H1 (cell line): ENCODE results near the gene TRIM52. TPM values are rescaled to one million over a fixed set of nuclear protein-coding genes. Genes with fewer than 3 reads are reported as not detected.

Source experiments
- BCL11A ChIP-seq, 2 experiments: IDR thresholded peaks; one replicate each; pipeline ENCODE4 v1.6.1; 2011; ENCODE audit warnings: low read depth in 2 of 2, low read length in 2 of 2, mild to moderate bottlenecking in 2 of 2
- CBX5 ChIP-seq: fragments of 300-800, 300-1000 bp; sonication (generic); IDR thresholded peaks from 2 replicates; pipeline ENCODE4 v1.7.1; 2016; ENCODE audit warnings: antibody characterized with exemption, low read length, low read depth
- CHD2 ChIP-seq: IDR thresholded peaks from 2 replicates; pipeline ENCODE4 v1.6.1; 2012; ENCODE audit warnings: low read length, improper control_type of control experiment
- KDM4A ChIP-seq: IDR thresholded peaks from one replicate; pipeline ENCODE4 v1.7.1; 2012; ENCODE audit warnings: low read depth, mild to moderate bottlenecking, moderate library complexity, low read length, inconsistent platforms; ENCODE audit not compliant: severe bottlenecking
- NRF1 ChIP-seq: IDR thresholded peaks from 2 replicates; pipeline ENCODE4 v1.6.1; 2011; ENCODE audit warnings: mild to moderate bottlenecking, low read depth, low read length, improper control_type of control experiment
- SIN3A ChIP-seq, 2 experiments: IDR thresholded peaks in 1 of 2; conservative IDR thresholded peaks in 1 of 2; 2 replicates each; pipeline ENCODE4 v1.6.1; 2011 to 2012; ENCODE audit warnings: low read length in 2 of 2, improper control_type of control experiment in 1 of 2, low read depth in 1 of 2, mild to moderate bottlenecking in 1 of 2
- TCF12 ChIP-seq: IDR thresholded peaks from 2 replicates; pipeline ENCODE4 v1.6.1; 2011; ENCODE audit warnings: low read depth, mild to moderate bottlenecking, low read length
- USF2 ChIP-seq: IDR thresholded peaks from 2 replicates; pipeline ENCODE4 v1.6.1; 2011; ENCODE audit warnings: low read length, improper control_type of control experiment
- polyA plus RNA-seq, 7 experiments: library from polyadenylated mRNA; depleted of rRNA in 3 of 7; stranded (reverse) in 5 of 7; unstranded in 2 of 7; fragments of >200 nt in 5 of 7; fragments of 200-250 nt in 2 of 7; gene quantifications; 1 replicate in 5 of 7; 2 replicates in 1 of 7; 4 replicates in 1 of 7; pipeline versions ENCODE4 v1.2.1 to v1.2.3, GENCODE V29; 2011 to 2013; ENCODE audit warnings: missing spikeins in 2 of 7, mixed read lengths in 2 of 7
- total RNA-seq: library from RNA; stranded (reverse); fragmentation: NEBNext Ultra II Directional; extraction: Animal tissue kit (Norgen Biotek cat#: 25700); gene quantifications from 2 replicates; pipeline ENCODE4 v1.2.1, GENCODE V29; 2021
- TF ChIP-seq, protein P1 (sequence below): IDR thresholded peaks from 2 replicates; pipeline ENCODE4 v1.6.1; 2012; ENCODE audit warnings: low read length, inconsistent platforms

Gene TRIM52
- total and polyA plus RNA-seq, 2 of the 8 experiments (the other 6 are each of a cell fraction or from before 2014, with no cell fraction given) = 4.2 to 5.7 TPM

- TF ChIP-seq BCL11A (IDR thresholded peaks at IDR 0.05; ENCODE audit: low read depth in 2 of 2, low read length in 2 of 2) (no peak), TCF12 (no peak), CHD2 (no peak), NRF1 (no peak), SIN3A (conservative IDR thresholded peaks at IDR 0.05 in 1 of 2, IDR thresholded peaks at IDR 0.05 in 1 of 2; ENCODE audit: low read depth in 1 of 2, low read length in 2 of 2) (no peak), CBX5 (no peak), USF2 (no peak), KDM4A (no peak)
- TF ChIP-seq, protein P1, sequence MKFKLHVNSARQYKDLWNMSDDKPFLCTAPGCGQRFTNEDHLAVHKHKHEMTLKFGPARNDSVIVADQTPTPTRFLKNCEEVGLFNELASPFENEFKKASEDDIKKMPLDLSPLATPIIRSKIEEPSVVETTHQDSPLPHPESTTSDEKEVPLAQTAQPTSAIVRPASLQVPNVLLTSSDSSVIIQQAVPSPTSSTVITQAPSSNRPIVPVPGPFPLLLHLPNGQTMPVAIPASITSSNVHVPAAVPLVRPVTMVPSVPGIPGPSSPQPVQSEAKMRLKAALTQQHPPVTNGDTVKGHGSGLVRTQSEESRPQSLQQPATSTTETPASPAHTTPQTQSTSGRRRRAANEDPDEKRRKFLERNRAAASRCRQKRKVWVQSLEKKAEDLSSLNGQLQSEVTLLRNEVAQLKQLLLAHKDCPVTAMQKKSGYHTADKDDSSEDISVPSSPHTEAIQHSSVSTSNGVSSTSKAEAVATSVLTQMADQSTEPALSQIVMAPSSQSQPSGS = no peak
Observed at GRCh38 chr5:181242031-181242451, 18.9 kb downstream of the TRIM52 start (continued).
